HepG2 (cell line): ENCODE data around the gene GRIK2.

ENCODE experiments used
- CTCF ChIP-seq: sonication (generic); formaldehyde crosslinking; IDR thresholded peaks from 2 replicates; pipeline ENCODE4 v1.5.0; 2020; ENCODE audit warnings: mild to moderate bottlenecking, missing genetic modification reagents, moderate library complexity
- HDAC6 ChIP-seq: fragments of 200-600 bp; sonication (generic); IDR thresholded peaks from 2 replicates; pipeline ENCODE4 v1.7.0; 2017; ENCODE audit warnings: mild to moderate bottlenecking, antibody characterized with exemption, low read length, low read depth
- HES4 ChIP-seq: sonication (generic); formaldehyde crosslinking; IDR thresholded peaks from 2 replicates; pipeline ENCODE4 v1.9.0; 2021; ENCODE audit warnings: mild to moderate bottlenecking, missing genetic modification reagents, borderline replicate concordance
- KMT2B ChIP-seq: IDR thresholded peaks from 2 replicates; pipeline ENCODE4 v1.6.1; 2016; ENCODE audit warnings: missing genetic modification reagents, missing compliant biosample characterization
- POLR2AphosphoS5 ChIP-seq: IDR thresholded peaks from 2 replicates; pipeline ENCODE4 v1.6.1; 2012; ENCODE audit warnings: low read depth, low read length
- RFX5 ChIP-seq: IDR thresholded peaks from 2 replicates; pipeline ENCODE4 v1.6.1; 2011; ENCODE audit warnings: low read depth, low read length, improper control_type of control experiment
- TAF1 ChIP-seq: sonication (generic); formaldehyde crosslinking; IDR thresholded peaks from 2 replicates; pipeline ENCODE4 v1.4.0; 2020; ENCODE audit warnings: missing genetic modification reagents
- ZNF75D ChIP-seq: sonication (generic); formaldehyde crosslinking; IDR thresholded peaks from 2 replicates; pipeline ENCODE4 v1.8.1; 2023; ENCODE audit warnings: missing genetic modification reagents, mild to moderate bottlenecking, borderline replicate concordance
- ZSCAN30 ChIP-seq: sonication (generic); formaldehyde crosslinking; IDR thresholded peaks from 2 replicates; pipeline ENCODE4 v1.5.0; 2020; ENCODE audit warnings: mild to moderate bottlenecking, missing genetic modification reagents

- TF ChIP-seq ZSCAN30 (CRISPR knock-in tag) (no peak), HDAC6 (no peak), ZNF75D (CRISPR knock-in tag) (no peak), CTCF (CRISPR knock-in tag) (no peak), RFX5 (no peak), HES4 (CRISPR knock-in tag) (no peak), TAF1 (CRISPR knock-in tag) (no peak), POLR2AphosphoS5 (no peak), KMT2B (no peak)
These were observed 423.2 kb downstream of the GRIK2 start for GRCh38 chr6:101816716-101817115.
